GM21576 (cell line): ENCODE measurements around the gene CUL1.

ENCODE experiments used
- ATAC-seq: cut with Tn5 transposase; IDR thresholded peaks from one replicate; pipeline ENCODE4 v1.9.1; 2021; ENCODE audit warnings: mild to moderate bottlenecking, moderate library complexity; ENCODE audit not compliant: unreplicated experiment

Gene CUL1

GRCh38 chr7:148803094-148803493, 104.4 kb downstream of the CUL1 start:
- ATAC-seq: no peak

DNA sequence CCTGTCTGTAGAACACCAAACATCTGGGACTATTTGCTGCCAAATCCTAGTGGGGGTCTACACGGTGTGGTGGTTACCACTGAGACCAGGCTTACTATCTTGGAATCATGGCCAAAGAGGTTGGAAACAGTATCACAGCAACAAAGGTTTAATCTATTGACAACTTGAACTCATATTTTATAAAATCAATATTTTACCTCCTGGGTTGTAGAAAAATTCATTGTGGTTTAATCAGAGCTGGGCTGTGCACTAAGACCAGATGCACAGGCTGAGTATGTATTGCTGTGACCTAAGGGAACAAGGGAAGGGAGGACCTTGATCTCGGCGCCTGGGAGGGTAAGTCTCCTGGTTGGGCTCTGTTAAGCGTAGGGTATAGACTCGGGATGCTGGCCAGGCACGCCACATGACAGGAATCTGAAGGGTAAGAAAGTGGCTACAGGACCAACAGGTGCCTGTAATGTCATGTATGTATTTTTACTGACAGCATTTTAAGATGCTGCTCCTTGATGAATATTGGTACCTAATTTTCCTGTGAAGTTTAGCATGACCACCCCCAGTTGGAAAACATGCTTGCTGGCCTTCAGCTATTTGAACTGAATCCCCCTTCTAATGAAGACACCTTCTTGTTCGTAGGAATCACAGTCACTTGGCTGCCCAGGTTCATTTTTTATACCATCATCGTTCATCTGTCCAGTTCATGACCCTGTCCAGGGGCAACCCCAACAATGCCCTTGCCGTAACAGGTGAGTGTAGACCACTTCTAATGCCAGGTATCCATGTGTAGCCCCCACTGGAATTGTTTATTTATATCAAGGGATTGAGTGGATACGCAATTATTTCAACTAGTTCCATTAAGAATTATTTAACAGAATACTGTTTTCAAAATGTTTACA, 105.9 kb downstream of the CUL1 start:
- no peak for ATAC-seq

DNA sequence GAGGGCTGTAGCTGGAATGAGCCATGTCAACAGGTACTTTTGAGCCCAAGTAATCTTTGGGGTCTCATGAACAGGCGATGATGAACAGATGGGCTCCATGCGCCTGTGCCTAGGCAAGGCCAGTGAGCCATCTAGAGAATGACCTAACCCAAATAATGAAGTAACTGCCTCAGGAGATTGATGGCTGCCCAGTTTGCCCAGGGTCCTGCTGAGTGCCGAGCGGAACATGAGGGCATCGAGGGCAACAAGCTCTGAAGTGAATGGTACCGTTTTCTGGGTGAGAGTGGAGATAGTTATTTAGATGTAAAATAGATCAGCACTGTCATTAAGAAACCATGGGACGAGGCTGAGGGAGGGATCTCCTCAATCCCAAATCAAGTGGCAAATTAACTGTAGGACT, 107.5 kb downstream of the CUL1 start:
- no peak for ATAC-seq

DNA sequence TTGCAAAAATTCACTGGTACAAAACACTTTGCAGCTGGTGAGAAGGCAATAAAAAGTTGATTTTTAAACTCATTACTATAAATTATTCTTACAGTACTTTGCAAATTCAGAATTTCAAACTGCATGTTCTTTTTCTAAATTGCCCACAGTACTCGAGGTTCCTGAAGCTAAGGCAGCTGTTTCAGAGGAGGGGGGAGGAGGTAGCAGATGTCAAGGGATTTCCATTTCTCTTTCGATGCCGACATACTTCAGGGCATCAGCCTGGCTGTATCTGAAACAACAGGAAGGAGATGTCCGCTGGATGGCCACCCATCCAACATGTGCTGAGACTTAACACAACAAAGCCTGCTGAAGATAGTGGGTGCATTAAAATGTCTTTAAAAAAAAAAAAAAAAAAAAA, 108.7 kb downstream of the CUL1 start:
- ATAC-seq: no peak

DNA sequence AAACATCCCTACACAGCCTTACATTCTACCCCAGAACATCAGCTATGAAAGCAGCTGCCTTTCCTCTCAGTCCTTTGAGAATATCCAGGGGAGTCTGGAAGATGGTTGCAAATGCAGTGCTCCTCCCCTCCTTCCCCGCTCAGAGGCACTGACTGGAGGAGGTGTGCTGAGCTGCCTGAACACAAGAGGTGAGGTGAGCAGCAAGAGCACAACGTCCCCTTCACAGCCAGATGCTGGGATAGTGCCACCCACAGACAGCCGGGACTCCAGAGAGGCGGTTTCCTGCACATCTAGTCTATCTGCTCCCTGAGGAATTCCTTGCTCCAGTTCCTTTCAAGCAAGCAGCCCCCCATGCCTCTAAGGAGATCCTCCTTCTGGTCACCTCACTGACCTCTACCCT, 111.2 kb downstream of the CUL1 start:
- ATAC-seq: no peak

DNA sequence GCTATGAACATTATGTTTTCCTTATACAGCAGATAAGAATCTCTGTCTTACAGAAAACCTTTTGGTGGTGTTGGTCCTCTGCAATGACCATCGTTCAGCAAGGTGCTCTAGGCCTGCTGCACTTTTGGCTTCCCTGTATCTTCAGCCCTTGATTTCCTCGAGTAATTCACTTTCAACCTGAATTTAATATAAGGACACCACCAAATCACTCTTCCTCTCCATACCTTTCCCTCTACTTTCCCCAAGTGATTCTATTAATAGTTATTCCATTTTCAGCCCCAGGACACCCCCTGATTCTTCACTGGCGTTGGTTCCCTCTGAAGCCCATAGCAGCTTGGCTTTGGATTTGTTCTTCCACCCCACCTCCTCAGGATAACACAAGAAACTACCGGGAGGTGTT, 113.2 kb downstream of the CUL1 start:
- no peak for ATAC-seq

GRCh38 chr7:148813890-148814289, 115.2 kb downstream of the CUL1 start:
- ATAC-seq: no peak

DNA sequence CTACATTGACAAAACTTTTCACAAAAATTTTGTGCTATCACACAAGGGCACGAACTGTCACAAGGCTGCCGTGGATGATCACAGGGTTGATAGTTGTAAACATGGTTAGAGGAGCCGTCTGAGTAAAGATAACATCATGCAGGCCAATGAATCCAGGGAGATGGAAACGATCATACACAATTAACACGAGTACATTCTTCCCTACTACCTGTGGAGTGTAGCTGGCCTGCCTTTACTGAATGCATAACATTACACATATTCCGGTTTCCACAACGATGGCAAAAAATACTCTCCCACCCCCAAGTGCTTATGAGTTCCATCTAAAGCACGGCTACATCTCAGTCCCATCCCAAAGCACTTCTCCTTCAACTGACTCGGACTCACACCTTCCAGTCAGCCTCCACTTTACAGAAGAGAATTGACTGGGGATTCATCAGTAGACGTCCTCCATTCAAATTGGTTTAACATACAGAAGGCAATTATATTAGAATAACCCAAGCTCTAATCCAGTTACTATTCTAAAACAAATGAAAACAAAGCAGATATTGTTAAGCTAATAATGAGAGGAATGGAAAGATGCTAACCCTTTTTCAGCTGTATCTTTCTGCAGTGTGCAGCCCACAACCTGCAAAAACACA, 116.3 kb downstream of the CUL1 start:
- ATAC-seq: no peak

- no peak for ATAC-seq
Observed at GRCh38 chr7:148815612-148816011, 116.9 kb downstream of the CUL1 start.

DNA sequence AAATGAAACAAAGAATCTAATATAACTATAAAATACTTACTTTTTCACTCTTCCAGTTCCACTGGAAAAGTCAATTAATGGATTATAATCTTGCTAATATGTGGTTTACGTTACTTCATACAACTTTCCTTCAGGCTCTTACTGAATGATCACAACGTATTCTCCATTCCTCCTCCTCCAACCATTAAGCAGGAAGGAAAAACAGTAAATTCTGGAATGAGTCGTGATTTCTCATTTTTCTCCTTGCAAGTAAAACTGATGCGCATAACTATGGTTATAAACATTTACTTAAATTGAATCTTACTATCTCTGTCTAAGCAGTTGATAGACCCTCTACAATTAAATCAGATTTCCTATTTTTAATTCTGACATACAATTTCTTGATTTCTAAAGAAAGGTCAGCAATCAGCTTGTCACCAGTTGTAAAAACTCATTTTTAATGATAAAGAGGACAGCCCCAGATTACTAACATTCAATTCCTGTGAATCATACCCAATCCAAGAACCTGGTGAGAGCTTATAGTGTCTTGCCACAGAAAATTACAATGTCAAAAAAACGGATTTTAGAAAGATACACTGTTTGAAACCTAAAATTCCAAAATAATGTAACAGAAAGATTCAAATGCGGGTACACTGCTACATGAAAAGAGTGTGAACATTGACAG, 121.1 kb downstream of the CUL1 start:
- ATAC-seq: no peak

DNA sequence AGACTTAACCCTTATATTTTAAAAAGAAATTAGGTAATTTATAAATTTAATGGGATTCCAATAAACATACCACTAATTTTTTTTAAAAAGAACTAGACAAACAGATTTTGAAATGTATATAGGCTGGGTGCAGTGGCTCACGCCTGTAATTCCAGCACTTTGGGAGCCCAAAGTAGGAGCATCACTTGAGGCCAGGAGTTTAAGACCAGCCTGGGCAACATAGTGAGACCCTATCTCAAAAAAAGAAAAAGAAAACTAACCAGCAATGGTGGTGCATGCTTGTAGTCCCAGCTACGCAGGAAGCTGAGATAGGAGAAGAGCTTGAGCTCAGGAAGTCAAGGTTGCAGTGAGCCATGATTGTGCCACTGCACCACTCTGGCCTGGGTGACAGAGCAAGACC, 122.7 kb downstream of the CUL1 start:
- ATAC-seq: no peak

DNA sequence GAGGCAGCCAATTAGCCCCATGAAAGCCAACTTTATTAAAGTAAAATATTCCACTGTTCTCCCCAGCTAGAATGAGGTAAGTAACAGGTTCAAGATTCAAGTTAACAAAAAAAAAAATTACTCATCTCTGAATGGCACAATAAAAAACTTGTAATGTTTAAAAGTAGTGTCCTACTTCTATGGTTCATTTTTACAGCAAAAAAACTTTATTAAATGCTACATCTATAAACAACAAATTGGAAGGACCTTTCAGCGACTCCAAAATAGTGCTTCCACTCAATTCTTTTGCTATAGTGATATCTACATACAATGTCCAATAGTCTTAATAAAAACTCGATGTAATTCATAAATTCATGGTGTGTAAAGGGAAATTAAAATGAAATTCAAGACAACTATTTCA, 126.2 kb downstream of the CUL1 start:
- ATAC-seq: no peak

- ATAC-seq: no peak
Observed at GRCh38 chr7:148825338-148825737, 126.6 kb downstream of the CUL1 start.

DNA sequence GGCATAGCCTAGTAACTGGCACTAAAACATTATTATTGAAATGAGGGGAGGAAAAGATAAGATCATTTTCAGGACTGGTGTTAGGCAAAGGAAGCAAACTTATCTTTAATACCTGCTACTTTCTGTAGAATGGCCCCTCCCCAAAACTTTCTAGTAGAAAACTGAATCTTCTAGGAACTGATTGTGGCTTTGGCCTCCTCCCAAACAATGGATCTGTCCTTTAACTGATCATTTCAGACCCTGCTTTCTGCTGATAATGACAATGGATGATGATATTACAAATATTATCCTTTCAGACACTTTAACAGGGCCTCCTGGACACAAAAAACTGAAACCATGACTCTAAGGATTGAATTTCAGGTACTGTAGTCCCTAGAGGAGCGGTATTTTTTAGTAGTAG, 130.3 kb downstream of the CUL1 start:
- no peak for ATAC-seq

GRCh38 chr7:148830897-148831692, 132.4 kb downstream of the CUL1 start:
- ATAC-seq: no peak

DNA sequence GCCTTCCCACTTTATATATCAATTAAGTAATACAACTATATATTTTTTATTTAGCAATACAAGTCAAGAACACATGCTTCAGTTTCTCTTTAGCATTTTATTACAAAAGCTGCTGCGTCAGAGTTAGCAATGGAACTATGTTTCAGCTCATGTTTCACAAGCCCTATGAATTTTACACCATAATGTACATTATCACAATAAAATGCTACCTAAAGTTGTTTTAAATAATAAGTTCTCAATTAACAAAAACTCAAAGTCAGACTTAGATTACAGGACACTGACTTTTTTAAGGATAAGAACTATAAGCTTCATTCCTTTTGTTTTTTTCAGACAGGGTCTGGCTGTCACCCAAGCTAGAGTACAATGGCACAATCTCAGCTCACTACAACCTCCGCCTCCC, 133.1 kb downstream of the CUL1 start:
- ATAC-seq: no peak

DNA sequence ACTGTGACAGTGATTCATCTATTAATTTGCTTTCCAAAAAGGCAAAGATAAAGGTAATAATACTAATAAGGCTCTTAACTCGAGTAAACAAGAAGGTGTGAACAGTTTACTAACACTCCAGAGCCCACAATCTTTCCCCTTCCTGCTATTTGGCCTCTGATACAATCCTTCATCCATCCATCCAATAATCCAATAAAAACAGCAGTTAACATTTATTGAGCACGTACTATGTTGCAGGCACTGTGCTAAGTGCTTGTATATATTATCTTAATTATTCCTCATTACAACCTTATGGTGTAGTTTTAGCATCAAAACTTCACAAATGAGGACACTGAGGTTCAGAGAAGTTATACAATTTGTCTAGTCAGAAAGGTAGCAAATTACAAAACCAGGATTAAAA, 135.9 kb downstream of the CUL1 start:
- no peak for ATAC-seq

- ATAC-seq: no peak
Observed at GRCh38 chr7:148835854-148836253, 137.2 kb downstream of the CUL1 start.

GRCh38 chr7:148838905-148839304, 140.2 kb downstream of the CUL1 start:
- no peak for ATAC-seq

- no peak for ATAC-seq
Observed at GRCh38 chr7:148847815-148848734, 149.4 kb downstream of the CUL1 start.
